ENCODE measurements around the gene FRZB.
A peak's percentile ranks its signal among the peaks of the same experiment; 100 is the strongest.

Gene FRZB

DNA sequence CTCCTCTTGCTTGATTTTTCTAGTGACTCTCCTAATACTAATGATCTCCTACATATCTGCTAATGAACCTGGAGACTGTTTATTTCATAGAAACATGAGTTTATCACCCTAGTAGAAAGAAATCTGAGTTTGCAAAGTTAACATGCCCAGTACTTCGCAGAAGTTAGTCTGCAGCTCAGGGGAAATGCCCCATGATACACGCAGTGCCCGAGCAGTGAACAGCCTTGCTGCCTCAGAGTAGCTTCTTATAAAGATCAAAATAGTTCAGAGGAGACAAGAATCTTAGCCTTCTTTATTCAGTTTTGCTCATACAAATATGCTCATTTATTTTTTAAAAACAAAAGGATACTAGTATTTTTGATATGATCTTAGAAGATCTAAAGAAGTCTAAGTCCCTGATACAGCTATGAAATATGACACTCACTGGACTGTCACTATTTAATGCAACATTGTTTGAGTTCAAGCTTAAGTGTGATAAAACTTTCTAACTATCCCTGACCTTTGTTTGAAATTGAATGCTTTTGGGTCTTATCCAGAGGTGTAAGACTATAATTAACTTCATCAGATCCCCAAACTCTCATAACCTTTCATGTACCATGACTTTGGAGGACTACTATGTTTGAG is 20.5 kb downstream of the FRZB start:
- DNase-seq (ENCODE audit: low read depth, low spot score), result no peak

DNA sequence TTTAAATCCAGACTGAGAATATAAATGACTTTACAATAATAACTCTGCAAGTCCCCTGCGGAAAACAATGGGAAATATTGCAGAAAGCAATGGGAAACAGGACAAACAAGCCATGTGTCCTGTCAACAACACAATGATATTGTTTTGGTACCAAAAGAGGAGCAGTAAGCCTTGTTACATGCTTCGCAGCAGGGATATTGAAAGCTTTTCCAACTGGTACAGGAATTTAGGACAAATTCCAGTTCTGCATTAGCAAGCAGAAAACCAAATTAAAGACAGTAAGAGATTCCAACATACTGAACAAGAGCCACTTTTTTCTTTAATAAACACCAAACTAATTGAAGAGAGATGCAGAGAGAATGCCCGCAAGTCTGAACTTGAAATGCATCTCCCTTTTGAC is 30.0 kb downstream of the FRZB start:
- DNase-seq (ENCODE audit: low read depth, low spot score), result no peak

DNA sequence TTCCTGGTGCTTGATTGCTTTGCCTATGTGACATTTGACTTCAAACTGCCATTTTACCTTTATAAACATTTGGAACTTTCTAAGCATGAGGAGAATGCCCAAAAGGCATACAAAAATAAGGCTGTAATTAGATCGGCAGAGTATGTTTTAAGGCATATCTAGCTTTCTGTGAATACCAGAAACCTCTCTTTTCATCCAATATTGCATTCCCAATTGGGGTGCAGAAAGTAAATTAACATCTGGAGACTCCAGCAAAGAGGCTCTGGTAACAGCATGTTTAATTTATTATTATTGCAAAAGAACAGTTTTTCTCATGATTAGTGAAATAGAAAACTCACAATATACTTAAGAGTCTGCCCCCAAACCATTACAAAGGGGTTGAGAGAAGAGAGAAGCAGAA is 32.1 kb downstream of the FRZB start:
- no peak for DNase-seq (ENCODE audit: low read depth, low spot score)

DNA sequence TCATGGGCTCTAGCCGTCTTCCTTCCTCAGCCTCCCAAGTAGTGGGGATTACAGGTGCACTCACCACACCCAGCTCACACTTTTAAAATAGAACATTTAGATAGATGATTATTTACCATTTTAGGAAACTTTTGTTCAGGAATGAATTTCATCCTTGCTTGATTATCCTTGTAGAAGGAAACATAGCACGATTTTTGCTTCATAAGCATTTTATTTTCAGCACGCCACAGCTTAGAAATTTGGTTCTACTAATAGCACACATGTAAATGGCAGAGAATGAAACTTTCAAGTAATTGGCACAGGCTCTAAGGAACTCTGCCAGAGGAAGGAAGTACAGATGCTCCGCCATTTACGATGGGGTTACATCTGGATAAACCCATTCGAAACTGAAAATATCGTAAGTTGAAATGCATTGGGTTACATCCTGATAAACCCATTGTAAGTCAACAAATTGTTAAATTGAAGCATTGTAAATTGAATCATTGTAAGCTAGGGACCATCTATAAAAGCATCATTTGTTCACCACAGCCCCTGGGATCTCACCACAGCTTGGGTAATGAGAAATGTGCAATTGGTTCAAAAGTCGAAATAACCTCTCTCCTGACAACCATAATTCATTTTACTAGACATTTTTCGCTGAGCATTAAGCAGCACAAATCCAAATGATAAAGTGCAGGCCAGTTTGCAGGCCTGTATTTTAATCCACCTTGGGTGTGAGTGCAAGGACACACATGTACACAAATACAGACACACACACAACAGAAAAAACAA is 33.2 kb downstream of the FRZB start:
- no peak for DNase-seq (ENCODE audit: low read depth, low spot score)

DNA sequence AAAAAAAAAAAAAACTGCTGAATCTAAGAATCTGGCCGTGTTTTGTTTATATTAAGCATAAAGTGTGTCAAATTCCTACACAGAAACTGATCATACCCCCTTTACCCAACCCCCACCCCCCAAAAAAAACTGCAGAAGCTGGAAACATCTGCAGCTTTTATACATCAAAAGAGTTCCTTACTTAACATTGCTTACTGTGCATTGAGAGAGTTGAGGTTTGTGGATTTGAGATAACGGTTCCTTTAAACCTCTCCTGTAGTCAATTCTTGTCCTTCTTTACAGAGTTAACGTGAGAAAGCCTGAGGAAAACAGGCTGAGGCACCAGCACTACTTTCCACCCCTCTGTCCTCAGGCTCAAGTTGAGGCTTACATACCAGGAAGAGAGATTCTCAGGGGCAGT is 34.5 kb downstream of the FRZB start:
- no peak for DNase-seq (ENCODE audit: low read depth, low spot score)

DNA sequence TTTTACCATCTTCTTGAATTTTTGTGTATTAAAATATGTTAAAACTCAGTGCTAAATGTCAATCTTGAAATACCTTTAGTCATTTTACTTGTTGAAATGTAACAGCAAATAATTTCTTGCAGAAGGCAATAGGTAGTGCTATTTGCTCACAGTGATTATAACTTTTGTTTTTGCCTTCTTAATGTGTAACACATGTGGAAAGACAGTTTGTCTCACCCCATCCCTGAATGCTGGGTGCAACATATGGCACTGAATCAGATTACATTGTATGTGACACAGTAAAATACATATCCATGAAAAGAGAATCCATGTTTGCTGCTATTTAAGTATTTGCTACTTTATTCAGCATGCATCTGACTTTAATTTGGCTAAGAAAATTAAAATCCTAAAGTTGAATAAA is 35.3 kb downstream of the FRZB start:
- no peak for DNase-seq (ENCODE audit: low read depth, low spot score)

DNA sequence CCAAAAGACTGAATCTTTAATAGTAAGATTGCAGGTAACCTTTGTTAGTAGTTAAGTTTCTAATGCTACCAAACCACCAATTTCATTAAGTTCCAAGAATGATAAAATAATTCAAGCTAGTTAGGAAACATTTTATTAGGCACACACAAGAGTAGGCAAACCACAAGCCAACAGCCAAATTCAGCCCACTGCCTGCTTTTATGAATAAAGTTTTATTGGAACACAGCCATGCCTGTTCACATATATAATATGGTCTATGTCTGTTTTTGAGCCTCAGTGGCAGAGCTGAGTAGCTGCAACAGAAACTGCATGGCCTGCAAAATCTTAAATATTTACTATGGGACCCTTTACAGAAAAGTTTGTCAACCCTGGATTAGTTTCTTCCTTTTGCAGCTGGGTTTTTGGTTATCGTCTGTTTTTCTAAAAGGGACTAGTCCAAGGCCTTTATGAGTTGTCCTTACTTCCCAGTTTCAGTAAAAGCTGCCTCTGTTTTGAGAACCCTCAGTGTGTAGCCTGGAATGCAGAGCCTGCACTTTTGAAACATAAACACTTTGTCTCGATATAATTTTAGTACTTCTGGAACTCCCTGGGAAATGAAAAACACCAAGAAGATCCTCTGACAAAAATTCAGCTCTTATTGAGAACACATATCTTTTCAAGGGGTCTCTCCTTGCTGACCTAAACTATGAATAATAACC is 39.1 kb downstream of the FRZB start:
- DNase-seq (ENCODE audit: low read depth, low spot score), result no peak

DNA sequence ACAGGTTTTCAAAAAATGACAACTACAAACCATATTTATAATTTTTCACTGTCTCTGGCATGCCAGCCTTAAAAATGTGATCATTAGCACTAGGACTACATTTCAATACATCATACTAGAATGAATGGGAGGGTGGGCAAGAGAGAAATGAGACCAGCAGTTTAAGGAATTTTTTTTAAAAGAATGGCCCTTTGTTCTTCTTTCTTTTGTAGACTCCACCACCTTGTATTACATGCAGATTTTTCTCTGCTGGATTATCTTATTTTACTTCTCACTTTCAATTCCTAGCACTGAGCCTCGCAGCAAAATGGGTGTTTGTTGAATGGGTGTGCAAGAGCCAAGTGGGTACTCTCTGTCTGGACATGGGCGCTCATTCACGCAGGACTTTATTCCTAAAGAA is 39.9 kb downstream of the FRZB start:
- DNase-seq (ENCODE audit: low read depth, low spot score), result no peak

DNA sequence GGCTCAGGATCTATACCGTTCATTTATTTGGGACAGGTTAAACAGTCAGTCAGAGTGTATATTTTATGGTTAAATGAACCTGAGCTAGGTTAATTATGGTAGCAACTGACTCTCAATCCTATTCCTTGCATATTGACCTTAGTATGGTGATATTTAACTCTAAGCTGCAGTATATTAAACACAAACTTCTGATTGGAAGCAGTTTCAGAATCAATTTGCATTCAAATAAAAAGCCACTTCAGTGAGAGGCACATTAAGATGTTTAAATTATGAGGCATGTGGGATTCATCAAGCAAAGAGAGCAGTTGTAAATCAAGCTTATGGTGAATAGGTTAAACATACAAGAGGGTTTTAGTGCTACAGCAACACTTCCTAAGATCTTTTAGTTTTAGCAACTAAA is 40.4 kb downstream of the FRZB start:
- DNase-seq (ENCODE audit: low read depth, low spot score), result no peak

DNA sequence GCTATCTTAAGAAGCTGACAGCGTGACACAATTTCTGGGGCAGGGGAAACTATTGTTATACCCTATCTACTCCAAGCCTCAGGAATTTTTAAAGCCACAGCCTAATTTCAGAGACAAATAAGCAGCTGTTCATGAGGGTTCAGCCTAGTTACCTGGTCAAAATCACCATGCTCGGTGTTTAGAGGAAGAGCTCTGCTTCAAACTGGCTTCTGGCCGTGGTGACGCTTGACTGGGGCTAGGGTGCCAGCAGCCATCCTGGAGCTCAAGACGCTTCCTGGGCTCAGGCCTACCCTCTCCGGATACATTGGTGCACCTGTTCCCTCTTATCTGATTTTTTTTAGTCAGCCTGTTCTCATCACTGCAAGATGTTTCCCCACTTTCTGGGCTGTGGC is 41.7 kb downstream of the FRZB start:
- no peak for DNase-seq (ENCODE audit: low read depth, low spot score)

DNA sequence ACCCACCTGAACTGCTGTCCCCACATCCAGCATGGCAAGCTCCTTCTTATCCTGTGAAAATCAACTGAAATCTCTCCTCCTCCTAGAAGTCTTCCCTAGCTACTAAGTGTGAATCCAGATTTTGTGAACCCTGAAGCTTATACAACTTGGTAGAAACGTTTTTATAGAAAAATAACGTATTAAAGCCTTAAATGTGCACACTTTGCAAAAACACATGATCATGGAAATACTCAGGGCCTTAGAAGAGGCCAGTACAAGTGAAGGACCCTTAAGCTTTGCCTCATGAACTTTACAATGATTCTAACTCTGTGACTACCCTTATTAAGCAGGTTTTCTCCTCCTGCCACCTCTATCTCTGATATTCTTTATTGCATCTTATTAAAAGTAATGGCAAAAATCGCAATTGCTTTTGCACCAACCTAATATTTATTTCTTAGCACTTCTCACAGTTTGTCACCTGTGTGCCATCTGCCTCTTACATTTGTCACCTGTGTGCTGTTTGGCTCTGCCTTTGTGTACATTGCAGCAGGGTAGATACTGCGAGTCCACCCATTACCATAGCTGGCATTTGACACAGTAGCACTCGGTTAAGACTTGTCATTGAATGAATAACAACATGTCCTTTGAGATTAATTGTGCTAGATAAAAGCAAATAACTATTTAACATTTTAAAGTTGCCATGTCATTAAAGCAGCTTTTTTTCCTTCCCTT is 42.2 kb downstream of the FRZB start:
- DNase-seq (ENCODE audit: low read depth, low spot score), result no peak

DNA sequence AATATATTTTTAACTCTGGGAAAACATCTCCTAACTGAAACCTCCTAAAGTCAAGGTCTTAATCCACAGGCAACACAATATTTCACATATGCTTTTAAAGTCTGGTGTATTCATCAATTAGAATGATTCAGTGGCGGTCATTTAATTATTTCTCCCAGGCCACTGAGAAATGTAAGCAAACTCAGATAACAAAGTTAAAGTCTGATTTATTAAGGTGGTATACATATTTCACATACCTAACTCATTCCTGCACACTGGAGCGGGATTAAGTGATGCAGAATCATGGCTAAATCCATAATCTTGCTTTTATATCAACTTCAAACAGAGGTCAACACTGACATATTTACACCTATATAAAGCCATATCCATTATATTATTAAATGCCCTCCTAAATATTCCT is 43.7 kb downstream of the FRZB start:
- no peak for DNase-seq (ENCODE audit: low read depth, low spot score)

DNA sequence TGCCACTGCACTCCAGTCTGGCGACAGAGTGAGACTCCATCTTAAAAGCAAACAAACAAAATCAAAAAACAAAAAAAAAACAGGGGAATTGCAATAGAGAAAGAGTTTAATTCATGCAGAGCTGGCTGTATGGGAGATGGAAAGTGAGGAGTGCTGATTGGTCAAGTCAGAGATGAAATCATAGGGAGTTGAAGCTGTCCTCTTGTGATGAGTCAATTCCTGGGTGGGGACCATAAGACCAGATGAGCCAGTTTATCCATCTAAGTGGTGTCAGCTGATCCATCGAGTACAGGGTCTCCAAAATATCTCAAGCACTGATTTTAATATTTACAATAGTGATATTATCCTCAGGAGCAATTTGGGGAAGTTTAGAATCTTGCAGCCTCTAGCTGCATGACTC is 45.3 kb downstream of the FRZB start:
- DNase-seq (ENCODE audit: low read depth, low spot score), result no peak

DNA sequence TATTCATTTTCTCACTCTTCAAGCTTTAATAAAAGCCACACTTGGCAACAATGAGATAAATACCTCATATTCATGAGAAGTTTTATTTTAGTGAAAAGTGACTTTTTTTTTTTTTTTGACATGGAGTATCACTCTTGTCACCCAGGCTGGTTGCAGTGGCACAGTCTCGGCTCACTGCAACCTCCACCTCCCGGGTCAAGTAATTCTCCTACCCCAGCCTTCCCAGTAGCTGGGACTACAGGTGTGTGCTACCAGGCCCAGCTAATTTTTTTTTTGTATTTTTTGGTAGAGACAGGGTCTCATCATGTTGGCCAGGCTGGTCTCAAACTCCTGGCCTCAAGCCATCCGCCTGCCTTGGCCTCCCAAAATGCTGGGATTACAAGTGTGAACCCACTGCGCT is 47.0 kb downstream of the FRZB start:
- DNase-seq (ENCODE audit: low read depth, low spot score), result no peak

DNA sequence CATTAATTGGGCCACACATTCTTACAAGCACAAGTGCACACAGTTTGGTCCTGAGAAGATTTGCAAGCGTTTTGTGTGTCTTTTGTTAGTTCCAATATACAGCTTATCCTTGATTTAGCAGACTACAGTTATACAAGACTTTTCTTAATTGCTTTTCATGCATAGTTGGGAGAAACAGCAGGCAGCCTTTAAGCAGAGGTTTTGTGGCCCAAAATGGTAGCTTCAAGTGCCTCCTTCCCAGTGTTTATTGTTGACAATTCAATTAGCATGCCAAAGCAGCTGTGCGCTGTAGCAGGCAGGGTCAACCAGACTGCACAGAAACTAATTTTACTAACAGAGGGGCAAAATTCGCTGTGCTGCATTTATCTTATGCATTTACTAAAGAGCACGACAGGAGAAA is 47.5 kb downstream of the FRZB start:
- DNase-seq (ENCODE audit: low read depth, low spot score), result peak; percentile 76

DNA sequence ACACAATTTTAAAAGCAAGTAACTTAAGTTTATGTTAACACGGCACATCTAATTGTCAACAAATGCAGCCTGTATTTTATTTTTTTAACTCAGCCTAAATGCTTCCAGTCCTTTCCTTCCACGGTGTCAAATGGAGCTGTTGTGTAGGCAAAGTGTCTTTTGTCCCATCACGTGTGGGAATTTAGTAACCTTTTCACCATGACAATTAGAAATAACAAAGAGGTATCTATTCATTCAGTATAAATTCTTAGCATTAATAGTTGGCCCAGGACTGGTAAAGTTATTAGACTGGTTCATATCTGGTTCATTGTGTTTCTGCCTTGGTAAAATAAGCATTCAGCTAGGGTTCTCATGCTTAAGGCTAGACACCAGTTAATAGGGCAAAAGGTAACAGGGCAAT is 47.9 kb downstream of the FRZB start:
- DNase-seq (ENCODE audit: low read depth, low spot score), result no peak

DNA sequence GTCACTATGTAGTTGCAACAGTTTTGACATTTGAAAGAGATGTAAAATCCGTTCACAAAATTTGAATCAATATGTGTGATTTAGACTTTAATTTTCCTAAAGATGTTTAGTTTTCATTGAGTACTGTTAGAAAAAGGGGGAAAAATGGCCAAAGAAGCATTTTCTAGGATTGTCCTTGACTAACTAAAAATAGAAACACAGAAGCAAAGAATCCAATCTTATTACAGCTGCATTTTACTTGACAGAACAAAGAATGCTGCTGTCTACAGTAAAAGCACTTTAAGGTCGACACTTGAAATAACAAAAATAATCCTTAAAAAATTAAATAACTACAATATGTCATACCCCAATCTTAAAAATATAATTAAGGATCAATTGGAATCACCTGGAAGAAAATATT is 48.9 kb downstream of the FRZB start:
- no peak for DNase-seq (ENCODE audit: low read depth, low spot score)

DNA sequence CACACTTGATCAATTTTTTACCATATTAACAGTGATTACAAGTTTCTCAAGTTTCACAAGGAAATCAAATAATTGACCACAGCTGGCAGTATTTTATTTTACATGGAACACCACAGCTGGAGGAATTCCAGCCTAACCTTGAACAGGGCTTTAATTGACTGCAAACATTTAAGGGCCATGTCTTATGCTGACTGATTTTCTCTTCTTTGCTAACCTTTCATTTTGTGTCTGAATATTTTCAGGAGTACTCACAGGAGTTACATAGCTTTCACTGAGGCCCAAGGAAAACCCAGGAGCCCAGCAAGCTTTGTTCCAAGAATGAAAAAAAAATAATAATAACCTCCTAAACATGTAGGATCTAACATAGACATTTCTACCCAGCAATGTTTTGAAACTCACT is 49.6 kb downstream of the FRZB start:
- no peak for DNase-seq (ENCODE audit: low read depth, low spot score)

DNA sequence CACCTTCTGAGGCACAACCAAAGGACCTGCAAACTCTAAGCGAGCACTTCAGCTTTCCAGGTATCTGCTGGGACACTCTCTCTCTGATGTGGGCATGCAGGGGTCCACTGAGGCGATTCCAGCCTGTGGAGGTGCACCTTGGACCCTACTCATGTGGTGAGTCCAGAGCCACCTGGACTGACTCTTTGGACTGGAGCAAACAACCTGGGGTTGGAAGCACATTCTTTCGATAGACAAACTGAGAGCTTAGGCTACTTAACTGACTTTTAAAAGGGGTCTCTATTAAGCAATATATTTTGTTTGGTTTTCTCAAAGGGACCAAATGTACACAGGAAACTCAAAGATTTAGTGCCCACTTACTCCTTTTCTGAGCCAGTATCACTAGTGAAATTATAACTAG is 51.6 kb downstream of the FRZB start:
- no peak for DNase-seq (ENCODE audit: low read depth, low spot score)

DNA sequence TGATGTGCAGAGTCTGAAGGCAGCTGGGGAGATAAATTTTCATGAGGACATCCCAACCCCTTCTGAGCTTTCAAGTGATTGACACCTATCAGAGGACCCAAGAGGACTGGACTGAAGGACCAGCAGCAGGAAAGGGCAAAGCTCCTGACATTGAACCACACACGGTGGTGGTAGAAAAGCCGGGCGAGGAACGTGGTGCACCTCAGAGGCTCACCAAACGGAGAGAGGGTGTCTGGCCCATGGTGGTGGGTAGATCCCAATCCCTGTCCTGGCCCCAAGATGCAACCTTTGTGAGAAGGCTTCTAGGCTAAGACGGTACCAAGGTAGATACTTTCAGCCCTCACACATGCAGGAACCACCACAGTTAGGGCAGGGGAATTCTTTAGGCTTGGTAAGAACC is 52.1 kb downstream of the FRZB start:
- no peak for DNase-seq (ENCODE audit: low read depth, low spot score)

DNA sequence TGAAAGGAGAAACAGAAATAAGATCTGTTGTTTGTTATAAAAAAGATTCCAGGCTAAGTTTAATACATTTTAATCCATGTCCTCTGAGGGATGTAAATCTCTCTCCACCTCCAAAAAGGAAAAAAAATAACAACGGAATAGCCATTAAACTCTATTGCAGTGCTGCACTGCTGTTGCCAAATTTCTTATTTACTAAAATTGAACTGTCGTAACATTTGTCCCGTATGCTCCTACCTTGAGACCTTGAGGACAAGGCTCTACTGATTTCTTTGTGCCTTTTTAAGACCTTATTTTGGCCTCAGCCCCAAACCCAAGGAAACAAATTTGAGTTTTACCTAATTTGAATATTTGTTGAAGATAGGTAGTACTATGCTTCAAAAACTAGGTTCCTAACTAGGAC is 56.4 kb downstream of the FRZB start:
- DNase-seq (ENCODE audit: low read depth, low spot score), result no peak

DNA sequence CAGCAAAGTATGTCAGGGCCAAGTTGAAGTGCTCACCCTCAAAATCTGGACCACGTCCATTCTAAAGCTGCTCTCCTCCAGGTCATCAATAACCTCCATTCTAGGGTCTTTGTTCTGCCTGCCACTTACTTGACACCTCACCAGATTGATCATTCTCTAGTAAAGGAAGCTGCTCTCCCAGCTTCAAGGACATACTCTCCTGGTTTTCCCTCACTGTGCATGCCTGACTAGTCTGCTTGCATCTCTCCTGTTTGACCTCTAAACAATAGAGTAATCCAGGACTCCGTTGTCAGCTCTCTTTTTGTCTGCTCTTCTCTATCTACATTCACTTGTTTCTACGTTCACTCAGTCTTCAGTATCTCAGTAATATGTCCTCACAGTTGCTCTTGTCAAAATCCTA is 59.1 kb downstream of the FRZB start:
- peak; percentile 38 for DNase-seq (ENCODE audit: low read depth, low spot score)

DNA sequence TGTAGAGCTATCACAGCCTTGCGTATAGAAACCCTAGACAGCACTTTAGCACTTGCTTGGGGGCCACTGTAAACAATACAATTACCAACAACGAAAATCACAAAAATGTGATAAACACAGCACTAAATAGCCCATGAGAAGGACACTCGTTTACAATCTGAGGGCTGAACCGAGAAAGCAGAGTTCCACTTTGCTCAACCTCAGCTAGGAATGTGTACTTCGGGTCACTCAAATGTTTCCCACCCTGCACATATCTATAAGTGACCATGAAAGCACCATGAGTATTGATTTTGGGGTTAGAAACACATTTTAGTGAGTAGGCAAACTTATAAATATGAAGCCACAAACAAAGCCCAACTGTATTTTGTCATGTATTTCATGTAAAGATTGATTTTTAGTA is 62.3 kb downstream of the FRZB start:
- DNase-seq (ENCODE audit: low read depth, low spot score), result no peak
